HG03521 (cell line): Measurements from ENCODE around the gene GOPC.
"Not testable (repeated sequence)": the region's sequence is repeated elsewhere in the genome, so short reads cannot be mapped to it uniquely, and the experiment has no call there.

Experiments
- ATAC-seq: cut with Tn5 transposase; IDR thresholded peaks from one replicate; pipeline ENCODE4 v1.9.1; 2021; ENCODE audit warnings: mild to moderate bottlenecking, moderate library complexity; ENCODE audit not compliant: unreplicated experiment

The GOPC gene

DNA sequence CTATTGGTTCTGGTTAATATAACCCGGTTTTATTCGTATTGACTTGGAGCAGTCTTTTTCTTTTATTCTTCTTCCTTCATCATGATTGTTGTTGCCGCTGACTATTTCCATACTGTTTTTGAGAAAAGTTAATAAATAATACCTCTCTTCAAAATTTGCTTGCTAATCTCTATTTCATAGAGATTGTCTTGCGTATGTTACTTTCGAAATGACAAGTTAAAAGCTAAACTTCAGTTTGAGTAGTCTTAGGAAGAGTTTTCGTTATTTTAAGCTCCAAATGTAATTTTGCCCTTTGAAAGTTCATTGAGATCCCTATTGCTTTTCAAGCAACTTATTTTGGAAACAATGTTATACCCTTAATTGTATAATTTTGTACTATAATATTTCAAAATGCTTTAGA, 83.4 kb downstream of the GOPC start:
- no peak for ATAC-seq

DNA sequence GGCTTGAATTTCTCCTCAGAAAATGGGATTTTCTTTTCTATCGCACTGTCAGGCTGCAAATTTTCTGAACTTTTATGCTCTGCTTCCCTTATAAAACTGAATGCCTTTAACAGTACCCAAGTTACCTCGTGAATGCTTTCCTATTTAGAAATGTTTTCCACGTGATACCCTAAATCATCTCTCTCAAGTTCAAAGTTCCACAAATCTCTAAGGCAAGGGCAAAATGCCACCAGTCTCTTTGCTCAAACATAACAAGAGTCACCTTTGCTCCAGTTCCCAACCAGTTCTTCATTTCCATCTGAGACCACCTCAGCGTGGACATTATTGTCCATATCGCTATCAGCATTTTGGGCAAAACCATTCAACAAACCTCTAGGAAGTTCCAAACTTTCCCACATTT, 84.3 kb downstream of the GOPC start:
- ATAC-seq, result not testable (repeated sequence)

DNA sequence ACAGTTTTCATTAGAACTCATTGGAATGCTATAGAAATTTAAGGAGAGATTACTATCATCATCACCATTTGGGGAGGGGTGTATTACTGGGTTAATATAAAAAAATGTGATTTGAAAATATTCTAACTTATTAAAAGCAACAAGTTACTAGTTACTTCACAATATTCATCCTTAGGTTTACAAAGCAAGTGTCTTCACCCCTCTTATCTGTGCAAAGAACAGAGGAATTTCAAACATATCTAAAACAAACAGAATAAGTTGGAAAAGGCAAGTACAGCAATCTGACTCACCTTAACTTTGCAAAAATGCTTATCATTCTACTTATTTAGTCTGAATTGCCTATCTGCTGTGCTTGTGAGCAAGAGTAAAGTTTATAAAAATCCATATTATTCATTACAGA, 87.0 kb downstream of the GOPC start:
- ATAC-seq, result no peak

DNA sequence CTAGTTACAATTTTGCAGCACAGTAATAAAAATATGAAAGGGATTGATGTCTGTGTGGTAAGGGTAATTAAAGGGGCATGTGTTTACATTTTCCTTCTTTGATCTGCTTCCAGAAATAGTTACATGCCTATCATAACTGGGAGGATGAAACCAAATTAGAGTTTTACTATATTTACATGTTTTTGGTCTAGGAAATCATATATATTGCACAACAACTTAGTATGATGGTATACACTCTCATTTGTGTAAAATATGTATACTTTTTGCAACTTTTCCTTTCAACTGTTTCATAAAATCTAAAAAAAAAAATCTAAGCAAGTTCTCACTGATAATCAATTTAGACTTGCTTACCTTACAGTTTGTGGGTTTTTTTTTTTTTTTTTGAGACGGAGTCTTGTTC, 87.7 kb downstream of the GOPC start:
- no peak for ATAC-seq

DNA sequence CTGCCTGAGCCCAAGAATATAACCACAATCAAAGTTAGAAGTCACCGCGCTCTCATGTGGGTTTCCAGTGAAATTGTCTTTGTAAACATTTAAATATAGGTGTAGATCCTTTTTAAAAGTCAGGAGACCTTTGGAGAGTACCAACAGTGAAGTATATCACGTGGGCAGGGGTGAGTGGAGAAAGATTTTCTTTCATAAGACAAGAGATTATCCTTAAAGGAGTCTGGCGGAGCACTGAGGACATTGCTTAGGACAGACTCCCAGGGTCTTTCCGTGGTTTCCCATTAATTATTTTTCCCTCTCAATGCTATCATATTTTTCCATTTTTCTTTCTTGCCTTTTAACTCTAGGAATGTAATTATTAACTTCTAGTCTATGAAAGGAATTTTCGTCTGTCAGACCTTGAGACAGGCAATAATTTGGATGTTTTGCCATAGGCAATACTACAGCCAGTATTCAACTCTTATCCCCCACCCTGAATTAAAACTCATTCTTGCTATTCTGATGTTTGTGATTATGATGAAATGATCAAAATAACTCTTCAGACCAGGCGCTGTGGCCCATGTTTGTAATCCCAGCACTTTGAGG, 88.4 kb downstream of the GOPC start:
- no peak for ATAC-seq

DNA sequence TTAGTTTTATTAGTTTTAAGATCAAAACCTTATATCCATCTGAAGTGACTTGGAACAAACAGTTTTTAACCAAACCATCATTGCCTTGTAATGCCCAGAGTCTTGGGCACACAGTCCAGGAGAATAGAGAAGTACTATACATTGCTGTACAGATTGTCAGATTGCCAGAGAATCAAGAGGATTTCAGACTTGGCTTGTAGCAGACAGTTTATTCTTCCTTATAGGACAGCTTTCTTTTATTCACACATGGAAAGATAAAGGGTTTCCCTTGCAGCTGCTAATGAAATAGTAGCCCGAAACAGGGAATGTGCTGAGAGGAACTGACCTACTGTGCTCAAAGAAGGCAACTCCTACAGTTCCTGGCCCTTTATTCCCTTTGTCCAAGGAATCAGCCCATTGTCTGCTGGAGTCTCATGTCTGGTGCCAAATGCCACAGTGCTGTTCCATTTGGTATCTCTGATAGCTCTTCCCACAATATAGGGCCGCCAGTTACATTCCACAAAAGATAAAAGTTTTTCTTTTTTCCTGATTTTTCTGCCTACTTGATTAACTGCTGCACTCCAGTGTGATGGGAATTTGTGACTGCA, 89.2 kb downstream of the GOPC start:
- ATAC-seq, result no peak

DNA sequence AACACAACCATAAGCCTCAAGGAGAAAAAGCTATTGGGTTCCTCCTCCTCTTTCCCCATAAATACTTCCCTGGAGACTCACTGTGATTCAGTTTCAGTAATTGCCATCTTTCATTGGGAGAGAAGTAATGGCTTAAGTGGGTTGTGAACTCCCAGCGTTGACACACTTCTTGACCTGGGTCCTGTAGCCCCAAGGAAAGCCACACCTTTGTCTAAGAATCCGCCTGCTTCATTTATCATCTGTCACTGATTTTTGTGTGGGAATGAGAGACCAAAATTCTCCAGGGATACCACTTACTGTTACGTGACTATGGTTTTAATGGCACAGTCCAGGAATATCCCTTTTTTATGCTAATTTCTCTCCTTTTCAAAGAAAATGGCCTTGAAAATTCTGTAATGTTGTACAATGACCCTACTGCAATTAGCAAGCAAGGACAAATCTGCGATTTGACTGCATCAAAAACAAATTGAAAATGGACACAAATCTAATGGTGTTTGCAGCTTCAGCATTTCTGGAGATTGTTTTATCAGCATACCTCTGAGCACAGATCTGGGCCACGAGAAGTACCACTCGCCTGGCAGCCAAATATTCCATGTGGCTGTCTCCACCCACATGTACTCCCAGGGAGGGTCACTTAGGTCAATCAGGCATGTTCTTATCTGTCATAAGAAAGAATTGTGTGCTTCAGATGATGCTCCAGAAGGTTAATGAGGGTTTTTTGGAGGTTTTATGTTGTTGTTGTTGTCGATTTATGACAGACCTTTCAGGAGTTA, 90.1 kb downstream of the GOPC start:
- ATAC-seq, result no peak
